ENCODE results near the gene PNPLA7.
"Not testable (repeated sequence)": the region's sequence is repeated elsewhere in the genome, so short reads cannot be mapped to it uniquely, and the experiment has no call there.

The PNPLA7 gene

DNA sequence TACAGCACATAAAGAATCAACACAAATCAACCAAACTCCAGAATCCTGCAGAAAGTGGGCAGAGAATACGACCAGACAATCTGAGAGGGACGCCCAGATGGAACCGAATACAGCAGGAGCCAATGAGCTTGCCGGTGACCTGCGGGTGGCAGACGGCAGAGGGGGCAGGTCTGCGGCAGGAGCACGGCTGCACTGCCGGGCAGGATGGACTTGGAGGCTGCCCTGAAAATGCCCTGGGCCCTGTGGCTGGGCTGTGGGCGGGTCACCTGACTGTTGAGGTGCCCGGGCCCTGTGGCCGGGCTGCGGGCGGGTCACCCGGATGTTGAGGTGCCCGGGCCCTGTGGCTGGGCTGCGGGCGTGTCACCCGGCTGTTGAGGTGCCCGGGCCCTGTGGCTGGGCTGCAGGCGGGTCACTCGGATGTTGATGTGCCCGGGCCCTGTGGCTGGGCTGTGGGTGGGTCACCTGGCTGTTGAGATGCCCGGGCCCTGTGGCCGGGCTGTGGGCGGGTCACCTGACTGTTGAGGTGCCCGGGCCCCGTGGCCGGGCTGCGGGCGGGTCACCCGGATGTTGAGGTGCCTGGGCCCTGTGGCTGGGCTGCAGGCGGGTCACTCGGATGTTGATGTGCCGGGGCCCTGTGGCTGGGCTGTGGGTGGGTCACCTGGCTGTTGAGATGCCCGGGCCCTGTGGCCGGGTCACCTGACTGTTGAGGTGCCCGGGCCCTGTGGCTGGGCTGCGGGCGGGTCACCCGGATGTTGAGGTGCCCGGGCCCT lies 36.2 kb downstream of the PNPLA7 start:
- not testable (repeated sequence) for DNase-seq (ENCODE audit: low read depth)

DNA sequence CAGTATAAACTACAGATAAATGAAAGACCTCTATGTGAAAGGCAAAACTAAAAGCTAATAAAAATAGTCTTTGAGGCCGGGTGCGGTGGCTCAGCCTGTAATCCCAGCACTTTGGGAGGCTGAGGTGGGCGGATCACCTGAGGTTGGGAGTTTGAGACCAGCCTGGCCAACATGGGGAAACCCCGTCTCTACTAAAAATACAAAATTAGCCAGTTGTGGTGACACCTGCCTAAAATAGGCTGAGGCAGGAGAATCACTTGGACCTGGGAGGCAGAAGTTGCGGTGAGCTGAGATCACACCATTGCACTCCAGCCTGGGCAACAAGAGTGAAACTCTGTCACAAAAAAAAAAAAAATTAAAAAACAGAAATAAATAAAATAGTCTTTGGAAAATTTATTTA lies 37.1 kb downstream of the PNPLA7 start:
- not testable (repeated sequence) for DNase-seq (ENCODE audit: low read depth)

DNA sequence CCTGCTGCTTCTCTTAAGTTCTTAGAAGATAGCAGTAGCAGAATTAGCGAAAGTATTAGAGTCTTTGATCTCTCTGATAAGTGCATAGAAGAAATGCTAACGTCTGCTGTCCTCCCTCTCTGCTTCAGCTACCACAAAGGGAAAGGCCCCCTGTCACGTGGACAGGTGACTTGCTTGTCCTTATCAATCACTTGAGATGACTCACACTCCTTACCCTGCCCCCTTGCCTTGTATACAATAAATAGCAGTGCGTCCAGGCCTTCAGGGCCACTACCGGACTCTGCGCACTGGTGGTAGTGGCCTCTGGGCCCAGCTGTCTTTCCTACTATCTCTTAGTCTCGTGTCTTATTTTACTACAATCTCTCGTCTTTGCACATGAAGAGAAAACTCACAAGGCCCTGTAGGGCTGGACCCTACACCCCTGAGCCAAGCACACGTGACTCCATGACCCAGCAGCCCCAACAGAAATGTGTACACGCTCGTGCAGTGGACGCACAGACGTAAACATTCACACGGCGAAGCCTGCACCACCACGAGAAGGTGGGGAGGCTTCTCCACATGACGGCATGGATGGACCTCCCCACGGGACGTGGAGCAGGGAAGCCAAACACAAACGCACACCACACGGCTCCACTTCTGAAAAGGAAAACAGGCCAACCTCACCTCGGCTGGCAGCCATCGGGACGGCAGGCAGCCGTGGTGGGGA lies 38.3 kb downstream of the PNPLA7 start:
- DNase-seq (ENCODE audit: low read depth), result no peak

DNA sequence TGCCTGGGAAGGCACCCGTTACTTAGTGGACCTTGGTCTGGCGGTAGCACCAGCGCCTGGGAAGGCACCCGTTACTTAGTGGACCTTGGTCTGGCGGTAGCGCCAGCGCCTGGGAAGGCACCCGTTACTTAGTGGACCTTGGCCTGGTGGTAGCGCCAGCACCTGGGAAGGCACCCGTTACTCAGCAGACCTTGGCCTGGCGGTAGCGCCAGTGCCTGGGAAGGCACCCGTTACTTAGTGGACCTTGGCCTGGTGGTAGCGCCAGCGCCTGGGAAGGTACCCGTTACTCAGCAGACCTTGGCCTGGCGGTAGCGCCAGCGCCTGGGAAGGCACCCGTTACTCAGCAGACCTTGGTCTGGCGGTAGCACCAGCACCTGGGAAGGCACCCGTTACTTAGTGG lies 39.1 kb downstream of the PNPLA7 start:
- DNase-seq (ENCODE audit: low read depth), result not testable (repeated sequence)

DNA sequence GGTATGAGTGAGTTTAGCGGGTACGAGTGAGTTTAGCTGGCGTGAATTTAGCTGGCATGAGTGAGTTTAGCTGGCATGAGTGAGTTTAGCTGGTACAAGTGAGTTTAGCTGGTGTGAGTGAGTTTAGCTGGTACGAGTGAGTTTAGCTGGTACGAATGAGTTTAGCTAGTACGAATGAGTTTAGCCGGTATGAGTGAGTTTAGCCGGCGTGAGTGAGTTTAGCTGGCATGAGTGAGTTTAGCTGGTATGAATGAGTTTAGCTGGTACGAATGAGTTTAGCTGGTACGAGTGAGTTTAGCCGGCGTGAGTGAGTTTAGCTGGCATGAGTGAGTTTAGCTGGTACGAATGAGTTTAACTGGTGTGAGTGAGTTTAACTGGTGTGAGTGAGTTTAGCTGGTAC lies 41.0 kb downstream of the PNPLA7 start:
- DNase-seq (ENCODE audit: low read depth), result no peak

DNA sequence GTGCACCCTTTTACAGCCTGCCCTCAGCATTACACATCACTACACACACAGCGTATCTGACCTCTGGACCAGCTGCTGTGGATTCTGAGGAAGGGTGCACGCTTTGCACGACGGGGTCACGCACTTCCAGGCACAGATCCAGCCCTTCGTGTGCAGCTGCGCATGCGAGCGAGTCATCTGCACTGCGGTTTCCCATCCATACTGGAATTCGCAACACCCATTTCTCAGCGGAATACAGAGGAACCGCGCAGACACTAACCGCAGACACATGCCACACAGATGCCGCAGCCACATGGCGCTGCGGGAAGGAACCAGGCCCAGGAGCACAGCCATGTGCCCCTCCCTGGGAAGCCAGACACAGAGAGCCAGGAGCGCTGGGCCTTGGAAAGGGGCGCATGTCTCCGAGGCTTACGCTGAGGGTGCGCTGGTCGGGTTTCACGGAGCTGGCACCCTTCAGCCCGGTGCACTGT lies 43.5 kb downstream of the PNPLA7 start:
- no peak for DNase-seq (ENCODE audit: low read depth)

DNA sequence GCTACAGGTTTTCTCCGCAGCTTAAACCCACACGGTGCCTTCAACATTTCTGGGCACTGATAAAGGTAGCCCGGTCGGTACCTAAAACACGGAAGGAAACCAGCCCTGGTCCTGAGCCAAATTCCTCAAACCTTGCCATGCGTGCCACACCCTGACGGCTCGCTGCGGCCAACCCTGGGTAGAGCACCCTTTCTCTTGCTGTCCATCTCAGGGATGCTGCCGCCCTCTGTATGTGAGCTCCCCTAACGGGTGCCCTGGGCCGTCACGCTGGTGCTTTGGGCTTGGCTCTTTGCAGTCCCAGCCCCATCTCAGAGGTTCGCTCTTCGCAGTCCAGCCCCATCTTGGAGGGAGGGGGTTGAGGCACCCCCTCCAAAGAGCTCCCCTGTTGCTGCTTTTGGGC lies 43.9 kb downstream of the PNPLA7 start:
- DNase-seq (ENCODE audit: low read depth), result no peak

DNA sequence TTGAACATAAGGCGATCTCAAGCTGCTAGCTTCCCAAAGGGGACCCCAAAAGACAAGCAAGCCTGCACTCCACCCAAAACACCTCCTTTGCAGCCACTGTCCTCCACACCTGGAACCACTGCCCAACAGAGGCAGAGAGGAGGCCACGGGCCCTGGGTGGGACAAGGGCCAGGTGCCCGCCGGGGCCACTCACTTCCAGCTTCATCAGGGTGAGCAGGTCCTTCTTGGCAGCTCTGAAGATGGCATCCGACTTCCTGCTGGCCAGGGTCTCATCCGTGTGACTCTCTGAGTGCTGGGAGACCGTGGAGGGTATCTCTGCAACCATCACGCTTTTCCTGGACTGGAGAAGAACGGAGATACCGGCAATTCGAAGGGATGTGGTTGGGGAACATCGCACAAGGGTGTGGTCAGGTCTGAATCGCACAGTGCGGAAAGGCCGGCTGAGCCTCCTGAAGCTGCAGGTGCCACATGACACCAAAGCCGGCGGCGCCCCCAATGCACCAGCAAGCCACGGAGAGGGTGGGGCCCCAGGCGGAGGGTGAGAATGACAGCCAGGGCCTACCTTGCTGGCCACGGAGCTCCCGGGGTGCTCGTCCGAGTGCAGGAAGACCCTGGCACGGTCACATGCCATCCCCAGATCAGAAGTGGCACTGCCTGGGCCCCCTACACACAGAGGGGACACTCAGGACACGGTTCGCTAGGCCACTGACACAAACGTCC lies 44.6 kb downstream of the PNPLA7 start:
- DNase-seq (ENCODE audit: low read depth), result no peak

DNA sequence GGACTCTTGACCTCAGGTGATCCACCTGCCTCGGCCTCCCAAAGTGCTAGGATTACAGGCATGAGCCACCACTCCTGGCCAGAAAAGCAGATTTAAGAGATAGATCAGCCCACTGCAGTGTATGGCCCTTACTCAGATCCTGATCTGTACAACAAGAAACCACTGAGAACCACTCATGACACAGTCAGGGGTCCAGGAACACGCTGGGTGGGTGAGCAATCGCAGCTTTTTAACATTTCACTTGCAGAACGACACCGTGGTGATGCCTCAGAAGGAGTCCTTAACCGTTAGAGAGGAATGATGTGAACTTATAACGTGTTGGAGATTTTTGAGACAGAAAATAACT lies 45.8 kb downstream of the PNPLA7 start:
- no peak for DNase-seq (ENCODE audit: low read depth)

DNA sequence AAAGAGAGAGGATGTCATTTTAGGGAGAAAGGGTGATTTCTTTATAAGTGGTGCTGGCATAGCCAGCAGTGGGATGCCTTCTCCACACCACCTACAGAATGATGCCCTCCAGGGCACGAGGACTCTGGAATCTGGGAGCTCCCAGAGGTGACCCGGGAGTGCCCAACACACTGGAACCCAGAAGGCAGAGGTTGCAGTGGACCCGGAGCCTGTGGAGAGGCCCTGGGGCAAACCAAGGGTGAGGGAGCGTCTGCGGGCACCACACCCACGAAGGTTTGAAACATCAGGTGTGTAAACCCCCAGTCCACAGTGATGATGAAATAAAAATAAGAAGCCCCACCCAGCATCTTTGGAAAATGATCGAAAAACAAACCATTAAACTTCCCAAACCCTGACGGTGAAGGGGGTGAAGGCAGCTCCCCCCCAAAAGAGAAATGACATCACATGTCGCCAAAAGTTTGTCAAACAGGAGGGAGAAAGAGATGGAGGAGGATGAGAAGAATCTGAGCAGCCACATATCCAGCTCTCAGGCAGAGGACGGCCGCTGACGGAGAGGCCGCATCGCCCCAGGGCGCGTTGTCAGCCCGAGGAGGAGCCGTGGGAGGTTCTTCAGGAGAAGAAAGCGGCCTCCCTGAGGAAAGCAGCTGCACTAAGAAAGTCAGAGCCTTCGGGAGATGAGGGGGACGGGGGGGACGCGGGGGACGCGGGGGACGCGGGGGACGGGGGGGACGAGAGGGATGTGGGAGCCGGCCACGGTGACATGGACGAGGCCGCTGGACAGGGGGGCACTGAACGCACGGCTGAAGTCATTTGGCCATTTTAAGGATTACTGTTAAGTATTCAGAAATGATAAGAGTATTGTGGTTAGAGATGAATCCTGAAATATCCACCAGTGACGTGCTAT lies 47.9 kb downstream of the PNPLA7 start:
- DNase-seq (ENCODE audit: low read depth), result no peak

DNA sequence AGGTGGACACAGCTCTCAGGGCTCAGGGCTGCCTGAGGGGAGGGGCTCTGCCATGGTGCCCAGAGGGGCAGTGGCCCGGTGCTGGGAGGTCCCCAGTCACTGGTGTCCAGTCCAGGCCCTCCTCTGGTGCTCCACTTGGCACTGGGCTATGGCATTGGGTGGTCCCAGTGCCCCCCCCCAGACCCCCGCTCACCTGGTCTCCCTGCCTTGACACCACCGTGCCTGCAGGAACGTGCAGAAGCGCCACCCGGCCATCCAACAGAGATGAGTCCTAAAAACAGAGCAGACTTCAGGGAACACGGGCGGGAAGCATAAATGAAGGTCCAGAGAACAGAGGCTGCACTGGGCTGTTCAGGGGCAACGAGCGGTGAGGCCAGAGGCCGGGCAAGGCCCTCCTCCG lies 48.7 kb downstream of the PNPLA7 start:
- no peak for DNase-seq (ENCODE audit: low read depth)

DNA sequence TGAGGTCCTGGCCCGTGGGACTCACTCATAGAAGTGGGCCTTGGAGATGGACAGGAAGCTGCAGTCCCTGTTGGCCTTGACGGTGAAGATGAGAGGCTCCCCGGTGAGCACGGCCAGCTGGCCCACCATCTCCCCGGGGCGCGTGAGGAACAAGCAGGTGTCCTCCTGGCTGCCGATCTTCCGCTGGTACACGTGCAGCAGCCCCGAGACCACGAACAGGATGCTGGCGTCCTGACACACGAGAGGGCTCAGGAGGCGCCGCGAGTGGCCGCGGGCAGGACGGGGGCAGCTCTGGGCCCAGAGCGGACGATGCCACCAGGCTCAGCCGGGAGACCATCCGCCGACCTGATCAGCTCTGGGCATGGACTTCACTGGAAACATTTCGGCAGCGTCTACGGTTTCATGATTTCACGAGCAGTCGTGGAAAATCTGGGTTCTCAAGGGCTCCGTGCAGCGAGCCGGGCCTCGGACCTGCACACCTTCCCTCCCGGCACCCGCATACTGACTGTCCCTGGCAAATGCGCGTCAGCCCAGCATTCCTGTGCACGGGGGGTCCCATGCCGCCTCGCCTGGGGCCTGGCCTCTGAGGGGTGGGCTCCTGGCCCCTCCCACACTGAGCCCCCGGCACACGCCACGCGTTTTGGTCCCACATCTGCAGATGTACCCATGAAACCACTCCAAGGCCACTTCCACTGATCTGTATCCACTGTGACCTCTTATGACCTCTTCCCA lies 49.4 kb downstream of the PNPLA7 start:
- DNase-seq (ENCODE audit: low read depth), result no peak

DNA sequence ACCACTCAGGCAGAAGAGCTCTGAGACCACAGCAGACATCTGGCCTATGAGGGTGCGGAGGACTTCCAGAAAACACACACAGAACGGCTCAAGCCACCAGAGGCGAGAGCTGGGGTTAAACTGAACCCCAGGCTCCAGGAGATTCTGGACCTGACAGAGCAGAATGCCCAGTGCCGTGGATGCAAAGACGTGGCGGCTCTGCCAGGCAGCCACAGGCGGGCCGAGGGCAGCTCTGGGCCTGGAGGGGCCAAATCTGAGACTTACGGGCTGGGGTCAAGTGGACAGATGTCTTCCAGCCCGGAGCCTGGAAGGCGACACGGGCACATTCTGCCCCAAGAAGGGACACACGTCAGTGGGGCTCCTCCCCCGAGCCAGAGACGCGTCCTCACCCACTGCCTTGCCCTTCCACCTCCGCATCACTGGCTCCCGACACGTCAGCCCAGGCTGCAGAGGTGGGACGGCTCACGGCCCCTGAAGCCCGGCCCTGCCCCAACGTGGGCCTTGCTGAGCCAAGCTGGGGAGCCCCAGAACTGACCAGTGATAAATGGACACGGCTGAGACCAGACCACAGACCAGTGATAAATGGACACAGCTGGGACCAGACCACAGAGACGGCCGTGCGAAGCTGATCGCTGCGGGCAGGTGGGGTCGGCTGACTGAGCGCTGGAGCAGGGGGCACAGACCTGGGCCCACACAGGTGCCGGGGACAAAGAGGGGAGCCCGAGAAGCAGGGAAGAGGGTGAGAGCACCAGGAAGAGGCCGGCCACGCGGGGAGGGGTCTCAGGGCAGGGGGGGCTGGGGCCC lies 50.1 kb downstream of the PNPLA7 start:
- no peak for DNase-seq (ENCODE audit: low read depth)

DNA sequence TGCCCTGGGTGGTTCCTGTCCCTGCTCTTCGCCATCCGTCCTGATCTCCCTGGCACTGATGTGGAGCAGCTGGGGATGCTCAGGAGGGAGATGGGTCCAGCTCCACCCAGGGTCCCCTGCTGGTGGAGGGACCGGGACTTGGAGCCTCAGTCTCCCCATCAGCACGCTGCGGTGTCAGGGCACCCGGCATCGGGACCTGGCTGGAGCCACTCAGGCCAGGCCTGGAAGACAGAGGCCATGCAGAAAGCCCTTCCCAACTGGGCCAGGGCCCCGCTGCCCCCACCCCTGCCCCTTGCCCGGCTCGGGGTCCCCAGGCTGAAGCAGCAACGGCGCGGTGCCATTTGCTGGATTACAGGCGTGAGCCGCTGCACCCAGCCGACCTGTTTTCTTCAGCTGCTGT lies 50.8 kb downstream of the PNPLA7 start:
- no peak for DNase-seq (ENCODE audit: low read depth)

DNA sequence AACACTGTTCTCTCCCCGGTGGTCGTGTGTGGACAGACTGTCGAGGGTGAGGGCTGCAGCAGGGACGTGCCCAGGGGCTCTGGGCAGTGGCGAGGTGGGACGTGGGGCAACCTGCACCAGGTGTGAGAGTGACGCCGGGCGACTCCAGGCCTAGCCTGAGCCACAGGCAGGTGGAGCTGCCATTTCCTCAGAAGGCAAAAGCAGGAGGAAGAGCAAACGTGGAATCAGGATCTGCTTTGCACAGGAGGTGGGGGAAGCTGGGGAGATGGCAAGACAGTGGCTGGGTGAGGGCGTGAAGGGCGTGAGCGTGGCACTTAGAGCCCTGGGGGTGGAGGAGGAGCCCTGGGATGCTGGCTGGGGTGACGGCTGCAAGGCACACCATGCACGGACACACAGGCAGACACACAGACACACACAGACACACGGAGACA lies 51.5 kb downstream of the PNPLA7 start:
- no peak for DNase-seq (ENCODE audit: low read depth)

DNA sequence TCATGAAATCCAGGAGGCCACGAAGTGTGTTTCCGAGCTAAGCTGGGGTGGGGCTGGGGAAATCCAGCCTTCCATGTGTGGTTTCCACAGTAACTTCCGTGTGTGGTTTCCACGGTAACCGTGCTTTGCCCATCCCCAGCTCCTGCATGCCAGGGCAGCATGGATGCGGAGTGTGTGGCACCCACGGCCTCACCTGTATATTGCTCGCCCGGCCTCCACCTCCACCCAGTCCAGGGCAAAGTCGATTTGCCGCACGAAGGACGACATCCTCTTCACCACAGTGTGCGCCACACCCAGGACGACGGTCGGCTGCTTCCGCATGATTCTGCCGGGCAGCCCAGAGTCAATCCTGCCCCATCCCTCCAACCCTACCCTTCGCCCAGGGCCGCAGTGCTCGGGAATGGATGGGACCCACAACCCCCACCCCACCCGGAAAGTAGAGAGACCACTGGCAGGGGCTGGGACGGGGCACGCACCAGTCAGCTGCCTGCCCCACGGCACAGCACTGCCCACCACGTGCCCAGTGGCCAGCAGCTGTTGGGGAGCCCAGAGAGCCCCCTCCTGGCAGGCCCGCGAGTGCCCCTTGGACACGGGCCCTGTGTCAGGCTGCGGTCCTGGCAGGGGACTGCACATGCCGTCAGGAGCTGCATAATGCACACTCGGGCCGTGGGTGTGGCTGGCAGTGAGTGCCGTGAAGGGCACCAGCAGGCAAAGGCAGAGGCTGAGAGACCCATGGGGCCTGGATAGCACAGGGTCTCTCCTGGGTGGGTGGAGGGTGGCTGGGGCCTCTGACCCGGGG lies 52.1 kb downstream of the PNPLA7 start:
- DNase-seq (ENCODE audit: low read depth), result no peak

DNA sequence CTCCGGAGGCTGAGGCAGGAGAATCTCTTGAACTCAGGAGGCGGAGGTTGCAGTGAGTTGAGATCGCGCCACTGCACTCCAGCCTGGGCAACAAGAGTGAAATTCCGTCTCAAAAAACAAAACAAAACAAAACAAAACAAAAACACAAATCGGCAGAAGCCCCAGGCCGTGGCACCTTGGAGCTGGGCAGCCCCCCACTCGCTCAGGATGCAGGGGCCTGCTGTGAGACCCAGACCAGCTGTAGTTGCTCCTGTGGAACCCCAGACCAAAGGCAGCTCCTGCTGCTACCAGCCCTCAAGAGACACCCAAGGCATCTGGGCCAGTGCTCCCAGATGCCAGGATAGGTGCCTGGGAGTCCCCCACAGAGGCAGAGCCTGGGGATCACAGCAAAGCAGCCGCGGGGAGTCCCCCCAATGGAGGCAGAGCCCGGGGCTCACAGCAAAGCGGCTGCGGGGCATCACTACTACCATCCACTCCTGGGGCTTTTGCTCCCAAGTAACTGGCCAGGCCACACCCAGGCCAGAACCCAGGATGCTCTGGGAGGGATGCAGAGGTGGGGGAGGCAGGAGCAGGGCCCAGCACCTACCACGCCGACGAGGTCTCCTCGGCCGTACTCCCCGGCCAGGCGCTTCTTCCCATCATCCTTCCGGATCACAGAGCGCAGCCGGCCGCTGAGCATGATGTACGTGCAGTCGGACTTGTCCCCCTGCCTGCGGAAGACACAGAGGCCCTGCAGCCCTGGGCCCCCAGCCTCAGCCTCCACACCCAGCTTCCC lies 53.4 kb downstream of the PNPLA7 start:
- no peak for DNase-seq (ENCODE audit: low read depth)

DNA sequence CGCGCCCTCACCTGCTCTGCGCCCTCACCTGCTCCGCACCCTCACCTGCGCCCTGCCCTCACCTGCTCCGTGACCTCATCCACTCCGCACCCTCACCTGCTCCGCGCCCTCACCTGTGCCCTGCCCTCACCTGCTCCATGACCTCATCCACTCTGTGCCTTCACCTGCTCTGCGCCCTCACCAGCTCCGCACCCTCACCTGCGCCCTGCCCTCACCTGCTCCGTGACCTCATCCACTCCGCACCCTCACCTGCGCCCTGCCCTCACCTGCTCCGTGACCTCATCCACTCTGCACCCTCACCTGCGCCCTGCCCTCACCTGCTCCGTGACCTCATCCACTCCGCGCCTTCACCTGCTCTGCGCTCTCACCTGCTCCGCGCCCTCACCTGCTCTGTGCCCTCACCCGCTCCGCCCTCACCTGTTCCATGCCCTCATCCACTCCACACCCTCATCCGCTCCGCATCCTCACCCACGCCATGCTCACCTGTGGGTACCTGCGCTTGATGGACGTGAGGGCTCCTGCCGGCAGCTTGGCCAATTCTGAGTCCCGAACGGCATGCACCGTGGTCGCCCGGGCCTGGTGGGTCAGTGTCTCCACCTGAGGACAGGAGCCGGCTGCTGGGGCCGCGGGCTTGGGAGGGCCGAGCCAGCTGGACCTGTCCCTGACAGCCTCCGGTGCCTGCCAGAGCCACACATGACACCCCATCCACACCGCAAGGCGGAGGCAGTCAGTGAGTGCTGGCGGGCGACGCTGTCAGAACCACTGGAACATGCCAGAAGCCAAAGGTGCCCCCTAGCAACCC lies 55.5 kb downstream of the PNPLA7 start:
- no peak for DNase-seq (ENCODE audit: low read depth)
